ENCODE results near the gene DAO.

DAO gene

DNA sequence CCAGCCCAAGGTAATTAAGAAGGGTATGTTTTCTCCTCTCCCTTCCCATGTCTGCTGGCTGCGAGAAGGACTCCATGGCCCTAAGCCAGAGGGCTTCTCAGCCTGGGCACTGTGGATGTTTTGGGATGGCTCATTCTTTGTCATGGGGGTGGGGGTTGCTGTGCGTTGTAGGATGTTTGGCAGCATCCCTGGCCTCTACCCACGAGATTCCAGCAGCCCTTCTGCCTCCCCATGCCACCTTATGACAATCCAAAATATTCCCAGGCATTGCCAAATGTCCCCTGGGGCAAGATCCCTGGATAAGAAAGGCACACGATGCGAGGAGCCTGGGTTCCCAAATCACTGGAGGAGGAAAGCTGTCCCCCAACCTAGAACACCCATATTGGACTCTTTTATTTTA is 36.4 kb downstream of the DAO start:
- DNase-seq (ENCODE audit: extremely low read depth in 1 of 2, low read depth in 1 of 2) = no peak

DNA sequence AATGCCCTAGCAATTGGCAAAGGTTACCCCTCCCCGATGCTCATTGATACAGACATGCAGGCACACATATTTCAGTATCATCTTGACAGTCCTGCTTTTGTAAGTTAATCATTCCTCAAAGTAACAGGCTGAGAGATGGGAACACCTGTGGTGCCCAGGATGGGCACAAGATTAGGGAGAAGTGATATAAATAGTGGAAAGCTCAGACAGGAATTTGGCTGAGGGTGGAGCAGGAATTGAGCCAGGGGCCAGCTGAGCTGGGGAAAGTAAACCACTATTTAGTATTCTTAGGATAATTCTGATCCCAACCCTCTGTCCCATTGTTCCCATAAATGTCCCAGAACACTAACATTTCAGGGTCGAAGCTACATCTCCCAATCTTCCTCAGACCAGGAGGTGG is 38.3 kb downstream of the DAO start:
- DNase-seq (ENCODE audit: extremely low read depth in 1 of 2, low read depth in 1 of 2) = no peak

DNA sequence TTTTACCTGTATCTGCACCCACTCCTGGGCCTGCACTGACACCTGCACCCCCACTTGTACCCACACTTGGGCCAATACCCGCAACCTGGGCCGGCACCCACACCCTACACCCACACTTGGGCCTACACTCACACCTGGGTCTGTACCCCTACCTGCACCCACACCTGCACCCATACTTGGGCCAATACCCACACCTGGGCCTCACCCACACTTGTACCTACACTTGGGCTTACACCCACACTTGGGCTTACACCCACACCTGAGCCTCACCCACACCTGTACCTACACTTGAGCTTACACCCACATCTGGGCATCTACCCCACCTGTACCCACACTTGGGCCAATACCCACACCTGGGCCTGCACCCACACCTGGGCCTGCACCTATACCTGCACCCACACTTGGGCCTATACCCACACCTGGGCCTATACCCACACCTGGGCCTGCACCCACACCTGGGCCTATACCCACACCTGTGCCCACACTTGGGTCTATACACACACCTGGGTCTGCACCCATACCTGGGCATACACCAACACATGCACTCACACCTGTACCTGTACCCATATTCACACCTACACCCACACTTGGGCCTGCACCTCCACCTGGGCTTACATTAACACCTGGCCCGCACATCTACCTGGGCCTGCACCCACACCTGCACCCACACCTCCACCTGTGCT is 39.2 kb downstream of the DAO start:
- DNase-seq (ENCODE audit: extremely low read depth in 1 of 2, low read depth in 1 of 2) = no peak

DNA sequence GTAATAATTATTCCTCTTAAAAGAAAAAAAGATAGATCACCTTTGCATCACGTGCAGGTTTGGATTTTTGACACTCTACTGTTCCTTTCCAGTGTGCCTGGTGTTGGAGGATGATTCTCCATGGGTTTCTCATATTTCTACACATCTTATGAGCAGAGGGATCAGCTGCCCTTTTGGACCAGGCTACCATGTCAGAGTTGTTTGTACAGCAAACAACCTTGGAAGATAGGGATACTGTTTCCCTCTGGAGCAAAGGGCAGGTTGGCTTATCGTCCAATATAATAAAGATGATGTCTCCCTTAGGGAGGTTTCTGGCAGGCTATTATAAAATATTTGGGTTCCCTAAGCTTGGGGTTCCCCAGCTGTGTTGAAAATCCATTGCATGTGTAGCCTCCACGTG is 42.1 kb downstream of the DAO start:
- no peak for DNase-seq (ENCODE audit: extremely low read depth in 1 of 2, low read depth in 1 of 2)

DNA sequence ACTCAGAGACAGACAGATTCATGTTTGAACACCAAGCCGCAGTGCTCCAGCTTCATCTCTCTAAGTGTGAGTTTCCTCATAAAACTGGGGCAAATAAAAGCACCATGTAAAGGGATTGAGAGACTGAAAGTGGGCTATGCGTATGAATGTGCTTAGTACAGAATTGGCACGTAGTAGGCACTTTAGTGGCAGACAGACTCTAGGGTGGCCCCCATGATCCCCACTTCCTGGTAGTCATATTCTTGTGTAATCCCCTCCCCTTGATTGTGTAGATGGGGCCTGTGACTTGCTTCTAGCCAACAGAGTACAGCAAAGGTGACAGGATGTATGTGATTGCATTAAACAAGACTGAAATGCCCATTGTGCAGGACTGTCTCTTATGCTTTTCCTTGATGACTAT is 43.0 kb downstream of the DAO start:
- DNase-seq (ENCODE audit: extremely low read depth in 1 of 2, low read depth in 1 of 2) = no peak

DNA sequence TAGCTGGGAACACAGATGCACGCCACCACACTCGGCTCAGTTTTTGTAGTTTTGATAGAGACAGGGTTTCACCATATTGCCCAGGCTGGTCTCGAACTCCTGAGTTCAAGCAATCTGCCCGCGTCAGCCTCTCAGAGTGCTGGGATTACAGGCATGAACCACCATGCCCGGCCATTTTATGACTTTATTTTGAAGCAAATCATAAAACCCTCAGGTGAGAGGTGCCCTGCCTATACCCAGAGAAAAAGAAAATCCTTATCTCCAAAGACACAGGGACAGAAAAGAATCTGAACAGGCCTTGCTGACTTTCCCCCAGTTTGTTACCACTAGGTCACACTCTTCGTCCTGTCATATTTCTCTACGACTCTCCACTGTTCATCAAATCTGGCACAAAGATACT is 48.8 kb downstream of the DAO start:
- no peak for DNase-seq (ENCODE audit: extremely low read depth in 1 of 2, low read depth in 1 of 2)

DNA sequence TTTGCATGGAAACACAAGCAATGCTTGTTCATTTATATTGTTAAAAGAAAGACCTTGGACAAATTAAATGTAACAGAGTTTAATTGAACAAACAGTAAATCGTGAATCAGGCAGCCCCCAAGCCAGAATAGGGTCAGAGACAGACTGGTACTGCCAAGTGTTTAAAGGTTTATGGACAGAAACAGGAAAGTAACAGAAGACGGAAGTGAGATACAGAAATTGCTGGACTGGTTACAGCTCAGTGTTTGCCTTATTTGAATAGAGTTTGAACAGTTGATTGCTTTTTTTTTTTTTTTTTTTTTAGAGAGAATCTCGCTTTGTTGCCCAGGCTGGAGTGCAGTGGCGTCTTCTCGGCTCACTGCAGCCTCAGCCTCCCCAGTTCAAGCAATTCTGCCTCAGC is 50.3 kb downstream of the DAO start:
- no peak for DNase-seq (ENCODE audit: extremely low read depth in 1 of 2, low read depth in 1 of 2)

DNA sequence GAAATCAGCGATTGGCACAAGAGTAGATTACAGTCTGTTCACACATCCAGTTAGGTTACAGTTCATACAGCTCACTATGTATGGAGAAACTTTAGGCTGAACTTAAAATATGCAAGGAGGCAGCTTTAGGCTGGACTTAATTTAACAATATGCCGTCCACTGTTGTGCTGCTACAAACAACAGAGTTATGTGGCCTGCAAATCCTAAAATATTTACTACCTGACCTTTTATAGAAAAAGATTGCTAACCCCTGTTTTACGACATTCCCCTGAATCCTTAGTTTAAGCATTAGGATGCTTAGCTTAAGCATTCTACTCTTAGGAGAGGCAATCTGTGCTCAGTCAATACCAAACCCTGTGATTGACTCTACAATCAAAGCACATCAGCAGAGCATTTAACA is 50.9 kb downstream of the DAO start:
- DNase-seq (ENCODE audit: extremely low read depth in 1 of 2, low read depth in 1 of 2) = no peak

DNA sequence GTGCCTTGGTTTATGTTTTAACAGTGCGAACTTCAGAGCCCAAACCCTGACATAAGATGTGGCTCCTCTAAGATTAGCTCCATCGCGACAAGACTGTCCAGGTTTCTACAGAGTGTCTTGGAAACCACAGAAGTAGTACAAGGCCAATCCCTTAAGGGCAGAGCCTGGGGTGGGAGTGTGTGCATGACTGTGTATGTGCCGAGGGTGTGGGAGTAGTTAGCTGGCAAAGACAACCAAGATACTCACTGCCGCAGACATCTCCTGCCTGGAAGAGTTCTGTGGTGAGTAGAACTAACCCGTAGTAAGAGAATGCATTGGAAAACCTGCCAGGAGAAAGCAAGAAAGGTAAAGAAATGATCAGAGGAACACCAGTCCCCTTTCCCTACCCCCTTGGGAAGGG is 54.1 kb downstream of the DAO start:
- DNase-seq (ENCODE audit: extremely low read depth in 1 of 2, low read depth in 1 of 2) = no peak

DNA sequence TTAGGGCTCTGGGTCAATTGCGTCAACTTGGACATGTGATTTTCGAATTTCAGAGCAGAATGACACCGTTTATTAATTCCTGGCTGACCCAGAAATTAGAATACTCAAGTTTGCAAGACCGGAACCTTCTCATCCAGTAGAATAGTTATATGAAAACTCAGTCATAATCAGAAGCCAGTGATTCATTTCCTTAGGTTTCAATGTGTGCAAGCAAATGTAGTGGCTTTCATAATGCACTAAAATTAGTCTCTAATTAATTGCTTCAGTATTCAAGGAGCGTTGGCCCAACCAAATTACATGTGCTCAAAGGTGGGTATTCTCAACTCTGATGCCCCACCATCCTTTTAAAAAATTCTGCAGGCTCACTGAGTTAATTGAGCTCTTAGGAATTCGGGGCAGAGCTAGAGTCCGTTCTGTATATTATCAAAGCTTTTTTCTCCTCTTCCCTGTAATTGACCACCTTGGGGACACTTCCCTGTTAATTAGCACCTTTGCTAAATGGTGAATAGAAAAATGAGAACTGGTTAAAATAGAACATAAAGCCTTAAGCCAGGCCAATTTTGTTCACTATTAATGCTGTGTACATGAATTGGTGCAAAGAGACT is 55.4 kb downstream of the DAO start:
- no peak for DNase-seq (ENCODE audit: extremely low read depth in 1 of 2, low read depth in 1 of 2)

DNA sequence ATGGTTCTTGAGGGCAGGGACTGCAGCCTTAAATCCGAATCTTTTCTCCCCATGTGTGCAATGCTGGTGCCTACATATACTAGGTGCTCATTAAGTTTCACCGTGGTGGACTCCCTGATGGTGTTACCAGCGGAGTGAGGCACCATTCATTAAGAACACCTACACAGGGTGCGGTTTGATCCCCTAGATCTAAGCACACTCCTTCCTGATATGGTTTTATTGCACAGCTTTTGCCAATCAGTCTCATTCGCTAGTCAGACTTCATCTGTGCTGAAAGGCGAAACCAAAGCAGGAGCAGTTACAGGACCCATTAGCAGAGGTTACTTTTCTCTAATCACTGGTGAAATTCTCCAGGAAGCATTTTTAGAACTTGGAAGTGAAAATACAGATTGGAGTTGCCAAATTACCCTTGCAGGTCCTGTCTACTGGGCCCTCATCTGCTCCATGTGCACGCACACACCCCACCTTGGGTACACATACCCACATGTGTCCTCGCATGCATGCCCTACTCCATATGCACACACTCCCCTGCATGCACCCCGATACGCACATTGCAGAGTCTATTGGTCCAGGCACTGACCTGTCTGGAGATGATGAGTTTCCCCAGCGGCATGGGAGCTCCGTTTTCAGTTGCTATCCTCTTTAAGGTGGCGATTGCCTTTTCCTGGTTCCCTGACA is 58.5 kb downstream of the DAO start:
- no peak for DNase-seq (ENCODE audit: extremely low read depth in 1 of 2, low read depth in 1 of 2)

DNA sequence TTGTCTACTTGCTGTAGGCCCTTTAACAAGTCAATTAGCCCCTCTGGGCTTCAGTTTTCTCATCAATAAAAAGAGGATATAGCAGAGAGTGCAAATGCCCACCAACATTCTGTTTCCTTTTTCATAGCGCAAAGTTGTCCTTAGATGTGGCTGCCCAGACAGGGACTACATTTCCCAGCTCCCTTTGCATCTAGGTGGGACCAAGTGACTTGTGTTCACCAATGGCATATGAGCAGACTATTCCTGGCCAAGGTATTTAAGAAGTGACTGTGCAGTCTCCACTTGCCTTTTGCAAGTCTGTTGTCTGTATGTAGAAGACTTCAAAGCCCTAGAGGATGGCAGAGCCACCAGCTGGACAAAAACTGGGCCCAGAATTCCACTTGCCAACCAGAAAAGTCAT is 59.7 kb downstream of the DAO start:
- no peak for DNase-seq (ENCODE audit: extremely low read depth in 1 of 2, low read depth in 1 of 2)

DNA sequence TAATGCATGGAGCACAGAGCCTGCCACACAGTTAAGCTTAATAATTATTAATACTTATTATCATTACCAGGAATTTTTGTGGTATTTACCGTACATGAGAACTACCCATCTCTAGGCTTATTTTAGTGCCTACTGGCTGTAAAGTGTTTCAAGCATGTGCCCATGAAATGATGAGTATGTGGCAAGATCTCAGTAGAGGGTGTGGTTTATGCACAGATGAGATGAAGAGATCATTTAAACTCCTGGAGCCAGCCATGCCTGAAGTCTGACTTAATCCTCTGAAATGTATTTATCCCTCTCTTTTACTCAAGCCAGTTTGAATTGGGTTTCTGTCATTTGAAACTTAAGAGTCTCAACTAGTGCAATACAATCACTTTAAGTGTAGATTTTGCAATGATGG is 60.2 kb downstream of the DAO start:
- no peak for DNase-seq (ENCODE audit: extremely low read depth in 1 of 2, low read depth in 1 of 2)

DNA sequence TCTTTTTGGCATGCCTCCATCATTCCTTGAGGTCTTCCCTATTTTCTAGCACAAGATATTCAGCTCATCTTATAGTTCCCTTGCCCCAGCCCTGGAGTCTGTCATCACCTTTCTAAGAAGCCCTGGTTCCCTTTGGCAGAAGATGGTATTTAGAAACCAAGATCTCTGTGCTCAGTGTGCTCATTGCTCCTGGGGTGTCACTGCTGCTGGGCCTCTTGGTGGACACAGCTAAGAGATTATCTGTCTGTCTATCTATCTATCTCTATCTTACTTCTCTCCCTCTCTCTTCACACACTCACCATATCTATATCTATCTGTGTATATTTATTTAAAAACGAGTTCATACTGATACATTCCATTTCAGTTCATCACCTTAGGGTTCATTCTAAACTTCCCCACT is 67.2 kb downstream of the DAO start:
- no peak for DNase-seq (ENCODE audit: extremely low read depth in 1 of 2, low read depth in 1 of 2)

DNA sequence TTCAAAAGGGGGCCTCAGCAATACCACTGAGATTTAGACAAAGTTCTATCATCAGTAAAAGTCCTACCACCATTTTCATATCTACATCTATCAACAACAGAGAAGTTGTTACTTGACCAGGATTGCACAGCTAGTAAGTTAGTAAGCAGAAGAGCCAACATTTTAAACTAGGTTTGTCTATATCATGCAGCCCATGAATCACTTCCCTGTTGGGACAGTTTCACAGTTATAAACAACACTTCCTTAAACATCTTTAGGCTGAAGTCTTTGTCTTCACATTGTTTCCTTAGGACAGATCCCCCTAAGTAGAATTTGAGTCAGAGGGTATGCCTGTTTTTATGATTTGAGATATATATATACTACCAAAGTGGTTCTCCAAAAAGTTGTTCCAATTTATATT is 68.5 kb downstream of the DAO start:
- no peak for DNase-seq (ENCODE audit: extremely low read depth in 1 of 2, low read depth in 1 of 2)

DNA sequence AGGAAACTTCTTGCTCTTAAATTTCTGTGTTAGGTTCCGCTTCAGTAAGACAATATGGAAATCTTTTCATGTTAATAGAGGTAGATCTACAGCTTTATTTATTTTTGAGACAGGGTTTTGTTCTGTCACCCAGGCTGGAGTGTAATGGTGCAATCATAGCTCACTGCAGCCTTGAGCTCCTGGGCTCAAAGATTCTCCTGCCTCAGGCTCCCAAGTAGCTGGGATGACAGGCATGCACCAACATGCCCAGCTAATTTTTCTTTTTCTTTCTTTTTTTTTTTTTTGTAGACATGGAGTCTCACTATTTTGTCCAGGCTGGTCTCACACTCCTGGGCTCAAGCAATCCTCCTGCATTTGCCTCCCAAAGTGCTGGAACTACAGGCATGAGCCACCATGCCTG is 70.1 kb downstream of the DAO start:
- DNase-seq (ENCODE audit: extremely low read depth in 1 of 2, low read depth in 1 of 2) = no peak

Measured in stimulated activated CD8-positive, alpha-beta memory T cell treated with anti-CD3 and anti-CD28 coated beads, Interleukin-7, amount 100 ng/mL, for 48 hours (primary cell).